ENCODE measurements around the gene FOXJ3.

DNA sequence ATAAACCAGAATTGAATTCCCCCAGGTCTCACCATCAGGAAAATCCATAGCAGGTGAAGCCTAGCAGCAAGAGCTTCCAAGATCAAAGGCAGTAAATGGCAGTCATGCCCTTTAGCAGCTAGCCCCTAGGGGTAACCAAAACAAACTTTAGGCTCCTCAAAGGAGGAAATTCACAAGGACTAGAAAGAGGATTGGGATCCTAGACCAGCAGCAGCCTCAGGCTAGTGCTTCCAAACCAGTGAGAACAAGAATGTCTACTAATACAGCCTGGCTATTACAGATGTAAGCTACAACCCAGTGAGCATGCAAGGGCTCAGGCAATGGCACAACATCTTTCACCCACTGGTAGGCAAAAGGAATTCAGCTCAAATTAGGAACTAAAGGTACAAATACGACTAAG, 34.4 kb upstream of the FOXJ3 start:
- TF ChIP-seq, protein P1, sequence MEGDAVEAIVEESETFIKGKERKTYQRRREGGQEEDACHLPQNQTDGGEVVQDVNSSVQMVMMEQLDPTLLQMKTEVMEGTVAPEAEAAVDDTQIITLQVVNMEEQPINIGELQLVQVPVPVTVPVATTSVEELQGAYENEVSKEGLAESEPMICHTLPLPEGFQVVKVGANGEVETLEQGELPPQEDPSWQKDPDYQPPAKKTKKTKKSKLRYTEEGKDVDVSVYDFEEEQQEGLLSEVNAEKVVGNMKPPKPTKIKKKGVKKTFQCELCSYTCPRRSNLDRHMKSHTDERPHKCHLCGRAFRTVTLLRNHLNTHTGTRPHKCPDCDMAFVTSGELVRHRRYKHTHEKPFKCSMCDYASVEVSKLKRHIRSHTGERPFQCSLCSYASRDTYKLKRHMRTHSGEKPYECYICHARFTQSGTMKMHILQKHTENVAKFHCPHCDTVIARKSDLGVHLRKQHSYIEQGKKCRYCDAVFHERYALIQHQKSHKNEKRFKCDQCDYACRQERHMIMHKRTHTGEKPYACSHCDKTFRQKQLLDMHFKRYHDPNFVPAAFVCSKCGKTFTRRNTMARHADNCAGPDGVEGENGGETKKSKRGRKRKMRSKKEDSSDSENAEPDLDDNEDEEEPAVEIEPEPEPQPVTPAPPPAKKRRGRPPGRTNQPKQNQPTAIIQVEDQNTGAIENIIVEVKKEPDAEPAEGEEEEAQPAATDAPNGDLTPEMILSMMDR (CRISPR knock-in tag; IDR thresholded peaks at IDR 0.05) = no peak
- TF ChIP-seq RAD21 (CRISPR knock-in tag; IDR thresholded peaks at IDR 0.05) = no peak
- TF ChIP-seq NR3C1 (CRISPR knock-in tag; IDR thresholded peaks at IDR 0.05) = no peak
- no peak for TF ChIP-seq HHEX (CRISPR knock-in tag; IDR thresholded peaks at IDR 0.05)
- TF ChIP-seq POLR2AphosphoS5 (IDR thresholded peaks at IDR 0.05; ENCODE audit: low read depth, low read length) = no peak
- TF ChIP-seq HDAC2 (CRISPR knock-in tag; IDR thresholded peaks at IDR 0.05) = no peak
- TF ChIP-seq NFE2L1 (CRISPR knock-in tag; IDR thresholded peaks at IDR 0.05; ENCODE audit: borderline replicate concordance) = no peak
